Activated CD8-positive, alpha-beta memory T cell treated with anti-CD3 and anti-CD28 coated beads, Interleukin-2, amount 50 U/mL, for 1 hour (primary cell): ENCODE measurements around the gene ARID3A.

Source experiments
- DNase-seq: peaks from one replicate; pipeline ENCODE4 v3.0.0-alpha.2; 2020; ENCODE audit errors: extremely low read depth

Gene ARID3A

GRCh38 chr19:931860-932647, 6.2 kb downstream of the ARID3A start:
- no peak for DNase-seq

- no peak for DNase-seq
These were observed 7.1 kb downstream of the ARID3A start for GRCh38 chr19:932648-933552.

GRCh38 chr19:933553-933882, 7.7 kb downstream of the ARID3A start:
- DNase-seq, result no peak

GRCh38 chr19:934197-934840, 8.5 kb downstream of the ARID3A start:
- no peak for DNase-seq

- no peak for DNase-seq
These were observed 9.1 kb downstream of the ARID3A start for GRCh38 chr19:934865-935479.

- DNase-seq, result no peak
These were observed 10.3 kb downstream of the ARID3A start for GRCh38 chr19:936175-936546.

- no peak for DNase-seq
These were observed 11.4 kb downstream of the ARID3A start for GRCh38 chr19:937259-937694.

- no peak for DNase-seq
These were observed 12.5 kb downstream of the ARID3A start for GRCh38 chr19:938233-938923.

GRCh38 chr19:939439-939838, 13.6 kb downstream of the ARID3A start:
- no peak for DNase-seq

- no peak for DNase-seq
These were observed 14.1 kb downstream of the ARID3A start for GRCh38 chr19:939922-940321.

- peak; percentile 48 for DNase-seq
These were observed 14.9 kb downstream of the ARID3A start for GRCh38 chr19:940591-941291.

GRCh38 chr19:941292-942132, 15.7 kb downstream of the ARID3A start:
- DNase-seq, result no peak

- no peak for DNase-seq
These were observed 16.4 kb downstream of the ARID3A start for GRCh38 chr19:942133-942645.

- no peak for DNase-seq
These were observed 17.8 kb downstream of the ARID3A start for GRCh38 chr19:943551-944170.

GRCh38 chr19:944171-944567, 18.3 kb downstream of the ARID3A start:
- no peak for DNase-seq

- DNase-seq, result no peak
These were observed 18.9 kb downstream of the ARID3A start for GRCh38 chr19:944663-945241.

GRCh38 chr19:945401-946252, 19.8 kb downstream of the ARID3A start:
- DNase-seq, result no peak
